Suprapubic skin (tissue), 3 donors: ENCODE measurements around the gene TRRAP.

Experiments used
- POLR2A ChIP-seq, 2 donors: fragments of 450-650 bp; IDR thresholded peaks; one replicate each; pipeline ENCODE4 v1.6.1; 2017; ENCODE audit warnings: antibody characterized with exemption in 2 of 2, mild to moderate bottlenecking in 2 of 2, moderate library complexity in 2 of 2
- TF ChIP-seq, protein P1 (sequence below), 2 donors: fragments of 200-600 bp in 1 of 2; fragments of 450-650 bp in 1 of 2; sonication (generic) in 1 of 2; IDR thresholded peaks; one replicate each; pipeline ENCODE4 v1.5.1; 2016 to 2019; ENCODE audit warnings: antibody characterized with exemption in 2 of 2, mild to moderate bottlenecking in 1 of 2, moderate library complexity in 1 of 2

DNA sequence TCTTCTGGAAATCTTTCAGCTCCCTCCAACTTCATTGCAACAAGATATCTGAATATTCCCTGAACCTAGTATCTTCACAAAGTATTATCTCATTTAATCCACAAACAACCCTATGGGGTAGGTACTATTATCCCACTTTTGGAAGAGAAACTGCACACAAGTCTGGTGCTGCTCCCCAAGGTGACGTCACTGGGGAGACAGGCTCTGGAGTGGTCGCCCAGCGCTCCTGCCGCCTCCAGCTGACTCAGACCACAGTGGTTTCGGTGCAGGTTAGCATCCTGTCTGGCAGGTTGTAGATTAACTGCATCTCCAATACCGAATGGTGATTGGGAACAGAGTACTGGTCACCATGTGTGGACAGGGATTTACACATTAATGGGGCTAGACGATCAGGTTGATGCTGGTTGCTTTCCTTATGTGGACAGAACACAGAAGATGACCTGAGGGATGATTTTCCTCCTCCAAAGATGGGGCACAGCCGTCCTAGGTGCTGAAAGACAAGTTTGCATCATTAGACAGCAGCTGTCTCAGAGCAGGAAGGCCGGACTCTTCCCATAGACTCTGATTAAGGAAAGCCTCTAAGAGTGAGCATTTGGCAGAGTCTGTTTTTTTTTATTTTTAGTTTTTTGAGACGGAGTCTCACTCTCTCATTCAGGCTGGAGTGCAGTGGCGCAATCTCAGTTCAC, 128.6 kb downstream of the TRRAP start:
- TF ChIP-seq POLR2A (IDR thresholded peaks at IDR 0.05): no peak
- TF ChIP-seq, protein P1, sequence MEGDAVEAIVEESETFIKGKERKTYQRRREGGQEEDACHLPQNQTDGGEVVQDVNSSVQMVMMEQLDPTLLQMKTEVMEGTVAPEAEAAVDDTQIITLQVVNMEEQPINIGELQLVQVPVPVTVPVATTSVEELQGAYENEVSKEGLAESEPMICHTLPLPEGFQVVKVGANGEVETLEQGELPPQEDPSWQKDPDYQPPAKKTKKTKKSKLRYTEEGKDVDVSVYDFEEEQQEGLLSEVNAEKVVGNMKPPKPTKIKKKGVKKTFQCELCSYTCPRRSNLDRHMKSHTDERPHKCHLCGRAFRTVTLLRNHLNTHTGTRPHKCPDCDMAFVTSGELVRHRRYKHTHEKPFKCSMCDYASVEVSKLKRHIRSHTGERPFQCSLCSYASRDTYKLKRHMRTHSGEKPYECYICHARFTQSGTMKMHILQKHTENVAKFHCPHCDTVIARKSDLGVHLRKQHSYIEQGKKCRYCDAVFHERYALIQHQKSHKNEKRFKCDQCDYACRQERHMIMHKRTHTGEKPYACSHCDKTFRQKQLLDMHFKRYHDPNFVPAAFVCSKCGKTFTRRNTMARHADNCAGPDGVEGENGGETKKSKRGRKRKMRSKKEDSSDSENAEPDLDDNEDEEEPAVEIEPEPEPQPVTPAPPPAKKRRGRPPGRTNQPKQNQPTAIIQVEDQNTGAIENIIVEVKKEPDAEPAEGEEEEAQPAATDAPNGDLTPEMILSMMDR (IDR thresholded peaks at IDR 0.05): no peak
